Astrocyte of the spinal cord (primary cell): ENCODE measurements around the gene ZNF345.

Experiments
- DNase-seq: peaks from one replicate; pipeline ENCODE4 v3.0.0; 2011; ENCODE audit warnings: low read depth, low spot score
- H3K4me3 ChIP-seq: 2 replicates; pipeline ENCODE4 v1.5.1; 2011; ENCODE audit warnings: low read depth, mild to moderate bottlenecking, low read length, moderate library complexity
- in situ Hi-C: cut with HindIII; loops from 2 replicates; pipeline ENCODE4 v1.10.0; 2017; ENCODE audit warnings: low sequenced_read_pairs
- TF ChIP-seq, protein P1 (sequence below): IDR thresholded peaks from 2 replicates; pipeline ENCODE4 v1.5.1; 2012; ENCODE audit warnings: low read depth, mild to moderate bottlenecking, low read length, inconsistent platforms

ZNF345 gene

DNA sequence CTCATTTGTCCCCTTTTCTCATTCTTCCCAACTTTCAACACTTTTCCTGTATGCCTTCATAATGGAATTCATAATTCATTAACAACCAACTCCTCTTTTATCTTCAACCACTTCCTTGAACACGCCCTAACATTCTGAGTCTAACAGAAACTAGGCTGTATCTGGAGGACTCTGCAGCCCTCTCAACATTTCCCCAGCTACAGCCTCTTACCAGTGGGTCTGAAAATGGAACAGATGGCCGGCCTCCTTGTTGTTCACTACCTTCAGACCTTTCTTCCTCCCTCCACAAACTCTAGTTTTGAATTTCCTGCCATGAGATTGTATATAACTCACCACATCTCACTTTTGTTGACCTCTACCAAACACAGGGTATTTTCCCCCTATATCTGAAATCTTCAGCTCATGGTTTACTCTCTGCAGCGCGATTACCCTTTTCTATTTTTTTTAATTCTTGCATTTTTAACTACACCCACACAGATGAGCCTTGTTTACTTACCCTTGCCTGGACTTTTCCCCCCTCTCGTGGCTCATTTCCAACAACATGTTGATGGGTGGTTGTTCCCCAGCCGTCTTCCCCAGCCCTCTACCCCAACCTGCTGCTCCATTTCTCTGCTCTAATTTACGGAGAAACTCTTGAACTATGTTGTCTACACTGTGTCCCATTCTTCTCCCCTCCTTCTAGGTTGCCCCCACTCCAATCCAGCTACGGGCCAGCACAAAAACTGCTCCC, 13.3 kb upstream of the ZNF345 start:
- in situ Hi-C loops = no loop called here
- no peak for DNase-seq
- TF ChIP-seq, protein P1, sequence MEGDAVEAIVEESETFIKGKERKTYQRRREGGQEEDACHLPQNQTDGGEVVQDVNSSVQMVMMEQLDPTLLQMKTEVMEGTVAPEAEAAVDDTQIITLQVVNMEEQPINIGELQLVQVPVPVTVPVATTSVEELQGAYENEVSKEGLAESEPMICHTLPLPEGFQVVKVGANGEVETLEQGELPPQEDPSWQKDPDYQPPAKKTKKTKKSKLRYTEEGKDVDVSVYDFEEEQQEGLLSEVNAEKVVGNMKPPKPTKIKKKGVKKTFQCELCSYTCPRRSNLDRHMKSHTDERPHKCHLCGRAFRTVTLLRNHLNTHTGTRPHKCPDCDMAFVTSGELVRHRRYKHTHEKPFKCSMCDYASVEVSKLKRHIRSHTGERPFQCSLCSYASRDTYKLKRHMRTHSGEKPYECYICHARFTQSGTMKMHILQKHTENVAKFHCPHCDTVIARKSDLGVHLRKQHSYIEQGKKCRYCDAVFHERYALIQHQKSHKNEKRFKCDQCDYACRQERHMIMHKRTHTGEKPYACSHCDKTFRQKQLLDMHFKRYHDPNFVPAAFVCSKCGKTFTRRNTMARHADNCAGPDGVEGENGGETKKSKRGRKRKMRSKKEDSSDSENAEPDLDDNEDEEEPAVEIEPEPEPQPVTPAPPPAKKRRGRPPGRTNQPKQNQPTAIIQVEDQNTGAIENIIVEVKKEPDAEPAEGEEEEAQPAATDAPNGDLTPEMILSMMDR = no peak
- peak overlapping the region; percentile 86 for H3K4me3 ChIP-seq

DNA sequence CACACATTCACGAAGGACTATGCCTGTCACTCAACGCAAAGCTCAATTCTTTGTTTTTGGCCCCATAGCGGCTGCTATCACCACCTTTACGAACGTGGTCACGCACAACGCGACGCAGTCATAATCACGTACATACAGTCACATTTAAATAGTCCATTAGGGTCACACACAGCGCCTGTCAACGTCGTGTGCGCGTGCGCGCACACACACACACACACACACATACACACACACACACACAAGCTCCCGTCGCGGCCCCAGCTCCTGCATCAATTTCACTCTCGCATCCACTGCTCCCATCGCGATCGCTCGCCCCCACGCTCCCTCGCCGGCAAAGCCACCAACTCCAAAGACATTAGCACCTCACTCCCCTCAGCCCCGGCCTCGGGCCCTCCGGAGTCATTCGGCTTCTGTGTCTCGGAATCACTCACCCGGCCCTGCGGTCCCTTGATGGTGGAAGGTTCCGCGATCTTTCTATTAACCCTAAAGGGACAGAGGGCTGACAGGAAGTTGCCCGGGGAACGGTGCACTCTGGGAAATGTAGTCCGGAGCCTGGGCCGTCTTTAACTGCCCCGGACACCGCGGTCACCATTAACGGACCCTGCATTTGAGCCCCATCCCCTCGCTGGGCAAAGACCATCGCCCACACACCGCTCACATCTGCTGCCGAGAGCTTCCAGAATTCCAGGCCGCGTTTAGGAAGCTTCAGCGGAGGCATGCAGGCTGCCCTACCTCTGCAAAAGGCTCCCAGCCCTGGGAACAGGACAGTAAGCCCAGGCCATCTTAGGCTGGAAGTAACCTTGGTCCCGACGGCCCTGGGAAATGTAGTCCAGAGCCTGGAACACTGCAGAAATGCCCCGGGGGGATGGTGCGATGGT, 12.5 kb upstream of the ZNF345 start, which contains the start of gene ZNF790:
ZNF790 (minus strand) TSS at position 482 of the 878 bp plus-strand sequence. CDS start 12,768 bp downstream, outside the sequence.
- TF ChIP-seq, protein P1 = no peak
- DNase-seq = peak; percentile 93
- in situ Hi-C loops = no loop called here
- H3K4me3 ChIP-seq = peak within 1 kb of the TSS; percentile 86

DNA sequence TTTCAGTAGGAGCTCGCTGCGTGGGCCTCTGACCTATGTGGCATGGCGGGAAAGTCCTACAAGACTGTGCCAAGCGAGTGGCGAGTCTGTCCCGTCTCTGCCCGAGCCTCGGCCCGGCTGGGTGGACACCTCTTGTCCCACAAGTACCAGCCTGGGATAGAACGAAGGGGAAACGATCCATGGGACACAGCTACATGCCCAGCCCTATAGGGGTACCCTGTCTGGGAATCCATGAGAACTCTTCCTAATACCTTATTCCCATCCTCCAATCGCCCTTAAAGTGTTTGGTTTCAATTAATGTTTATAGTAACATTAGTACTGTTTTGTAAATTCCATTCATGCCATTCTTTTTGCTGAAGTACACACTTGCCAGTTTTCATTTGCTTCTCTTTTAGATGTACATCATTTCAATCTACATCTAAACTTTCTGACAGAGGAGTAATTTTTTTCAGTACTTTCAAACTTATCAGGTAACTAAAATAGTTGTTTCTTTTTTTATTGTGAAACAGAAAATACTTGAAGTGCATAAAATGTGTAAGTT, 11.8 kb upstream of the ZNF345 start:
- H3K4me3 ChIP-seq = peak overlapping the region; percentile 86
- DNase-seq = no peak
- TF ChIP-seq, protein P1 = no peak
- in situ Hi-C loops = no loop called here

DNA sequence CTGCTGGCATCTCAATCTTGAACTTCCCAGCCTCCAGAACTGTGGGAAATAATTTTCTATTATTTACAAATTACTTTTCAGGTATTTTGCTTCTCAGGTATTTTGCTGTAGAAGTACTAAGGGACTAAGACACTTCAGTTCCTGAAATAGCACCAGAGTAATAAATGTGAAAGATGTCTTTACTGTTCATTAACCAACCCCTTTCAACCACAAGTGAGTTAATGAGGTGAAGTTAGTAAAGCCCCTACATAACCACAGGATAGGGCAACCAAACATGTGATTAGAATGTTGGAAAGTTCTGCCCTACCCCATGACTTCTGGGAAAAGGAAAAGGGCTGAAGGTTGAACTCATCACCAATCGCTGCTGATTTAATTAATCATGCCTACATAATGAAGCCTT, 2.7 kb upstream of the ZNF345 start:
- in situ Hi-C loops = no loop called here
- no peak overlapping the region for H3K4me3 ChIP-seq

DNA sequence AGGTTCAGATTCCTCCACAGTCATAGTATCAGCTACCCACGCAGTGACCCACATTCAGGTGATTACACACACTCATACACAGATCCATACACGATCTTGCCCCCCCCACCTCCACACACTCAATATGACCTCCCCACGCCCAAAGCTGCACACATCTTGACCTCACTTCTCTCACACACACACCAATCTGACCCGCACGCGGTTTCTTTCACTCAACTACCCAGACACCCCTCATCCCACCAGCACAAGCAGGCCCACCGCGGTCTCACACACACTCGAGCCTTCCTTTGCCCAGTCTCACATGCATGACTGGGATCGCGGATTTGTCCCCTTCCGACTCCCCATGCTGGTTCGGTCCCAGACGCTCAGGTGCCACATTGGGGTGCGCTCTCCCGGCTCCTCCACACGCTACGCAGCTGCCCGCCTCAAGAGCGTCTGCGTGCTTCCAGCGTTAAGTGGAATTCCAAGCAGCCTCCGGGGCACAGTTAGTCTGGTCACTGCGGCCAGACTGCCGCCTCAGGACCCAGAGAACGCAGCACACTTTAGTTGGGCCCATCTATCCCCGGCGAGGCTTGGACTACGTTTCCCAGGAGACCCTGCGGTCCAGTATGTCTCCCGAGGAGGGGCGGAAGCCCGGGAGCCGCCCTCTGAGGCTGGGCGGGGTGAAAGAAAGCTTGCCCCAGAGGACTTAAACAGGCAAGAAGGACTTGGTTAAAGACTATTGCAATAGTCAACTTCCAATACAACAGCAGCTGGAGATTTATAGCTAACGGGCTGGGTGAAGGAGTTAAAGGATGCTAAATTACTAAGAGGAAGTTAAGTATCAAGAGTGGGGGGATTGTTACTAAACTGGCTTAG, 746 bp upstream of the ZNF345 start:
- DNase-seq = peak; percentile 94
- in situ Hi-C loops = no loop called here
- TF ChIP-seq, protein P1 = no peak
- H3K4me3 ChIP-seq = peak overlapping the region; percentile 77

More for the DNA sequence above, 2.7 kb upstream of the ZNF345 start:
- DNase-seq = no peak
- TF ChIP-seq, protein P1 = no peak

DNA sequence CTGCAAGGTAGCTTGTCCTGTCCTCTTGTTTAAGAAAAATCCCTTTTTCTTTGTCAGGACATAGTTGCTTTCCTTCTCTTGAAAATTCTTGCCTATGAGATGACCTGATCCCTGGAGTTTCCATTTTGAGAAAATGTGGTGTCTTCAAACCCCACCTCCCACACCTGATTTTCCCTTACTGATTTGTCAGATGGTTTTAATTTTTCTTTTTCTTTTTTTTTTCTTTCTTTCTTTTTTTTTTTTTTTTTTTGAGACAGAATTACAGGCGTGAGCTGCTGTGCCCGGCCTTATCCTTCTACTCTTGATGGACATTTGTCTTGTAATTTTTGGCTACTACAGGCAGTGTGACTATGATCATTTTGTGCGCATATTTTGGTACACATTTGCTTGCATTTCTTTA, 1.2 kb downstream of the ZNF345 start:
- no peak for DNase-seq
- TF ChIP-seq, protein P1 = no peak
- in situ Hi-C loops = no loop called here
- peak overlapping the region; percentile 77 for H3K4me3 ChIP-seq
